Upper lobe of left lung (tissue), 4 donors: ENCODE measurements around the gene PTGFR.

Source experiments
- CTCF ChIP-seq, 6 experiments: fragments of 450-650 bp in 4 of 6; fragments of 200-600 bp in 2 of 6; sonication (generic) in 2 of 6; IDR thresholded peaks; one replicate each; pipeline ENCODE4 v1.5.1; 2016 to 2019; ENCODE audit warnings: antibody characterized with exemption in 6 of 6
- EP300 ChIP-seq, 4 donors: sonication (generic); formaldehyde crosslinking; IDR thresholded peaks; one replicate each; pipeline ENCODE4 v1.5.1; 2017; ENCODE audit warnings: antibody characterized with exemption in 4 of 4, control low read depth in 2 of 4
- POLR2A ChIP-seq, 4 donors: fragments of 450-650 bp; IDR thresholded peaks; one replicate each; pipeline ENCODE4 v1.5.1; 2016 to 2017; ENCODE audit warnings: antibody characterized with exemption in 4 of 4, mild to moderate bottlenecking in 2 of 4
- POLR2AphosphoS5 ChIP-seq, 2 donors: sonication (generic); formaldehyde crosslinking; IDR thresholded peaks; one replicate each; pipeline ENCODE4 v1.5.1; 2017; ENCODE audit warnings: antibody characterized with exemption in 2 of 2

- no peak for TF ChIP-seq CTCF (IDR thresholded peaks at IDR 0.05)
- TF ChIP-seq POLR2AphosphoS5 (IDR thresholded peaks at IDR 0.05) = no peak
- TF ChIP-seq POLR2A (IDR thresholded peaks at IDR 0.05) = no peak
- no peak for TF ChIP-seq EP300 (IDR thresholded peaks at IDR 0.05)
Measured at GRCh38 chr1:78483903-78484302, 6.9 kb upstream of the PTGFR start.
